DOHH2 (cell line): ENCODE results near the gene EML3.

Source experiments
- CTCF ChIP-seq: fragments of 200-600 bp; sonication (generic); IDR thresholded peaks from one replicate; pipeline ENCODE4 v1.5.1; 2014; ENCODE audit warnings: antibody characterized with exemption, mild to moderate bottlenecking, low read depth, low read length; ENCODE audit not compliant: poor library complexity, severe bottlenecking
- EZH2phosphoT487 ChIP-seq: fragments of 200-600 bp; sonication (generic); IDR thresholded peaks from 2 replicates; pipeline ENCODE4 v1.6.1; 2017; ENCODE audit warnings: borderline replicate concordance, mild to moderate bottlenecking, antibody characterized with exemption, low read length, moderate library complexity, mixed read lengths

GRCh38 chr11:62595124-62595523 lies 17.5 kb downstream of the EML3 start:
- TF ChIP-seq CTCF (no peak), EZH2phosphoT487 (no peak)
